Lower leg skin (tissue), 3 donors: ENCODE measurements around the gene ST6GAL1.

Experiments used
- CTCF ChIP-seq, 3 donors: fragments of 450-650 bp; IDR thresholded peaks; one replicate each; pipeline ENCODE4 v1.5.1; 2016; ENCODE audit warnings: antibody characterized with exemption in 3 of 3, mild to moderate bottlenecking in 3 of 3, moderate library complexity in 2 of 3
- POLR2A ChIP-seq, 2 donors: fragments of 450-650 bp; IDR thresholded peaks; one replicate each; pipeline ENCODE4 v1.6.1; 2016 to 2017; ENCODE audit warnings: antibody characterized with exemption in 2 of 2, mild to moderate bottlenecking in 1 of 2, moderate library complexity in 1 of 2

GRCh38 chr3:186975726-186976125 is 45.4 kb downstream of the ST6GAL1 start:
- TF ChIP-seq CTCF (IDR thresholded peaks at IDR 0.05) = no peak
- no peak for TF ChIP-seq POLR2A (IDR thresholded peaks at IDR 0.05)
